HCT116 (cell line): ENCODE measurements around the gene NFIA. TPM values are rescaled to one million over a fixed set of nuclear protein-coding genes. Genes with fewer than 3 reads are reported as not detected.

Experiments
- ATAC-seq: fragments of 200-7000 bp; cut with Tn5 transposase; 2 replicates; pipeline ENCODE4 v1.9.1; 2020; ENCODE audit warnings: mild to moderate bottlenecking, moderate library complexity
- BruUV-seq: library from RNA; stranded (reverse); fragments of 400-500 nt; replicated peaks from 2 replicates; lab custom pipeline; 2021; lab: Mats Ljungman, UMichigan
- CTCF ChIA-PET: fragments of 300-600 bp; sonication (Branson Sonifier 250); formaldehyde crosslinking; loops from one replicate; lab custom pipeline; 2021; ENCODE audit warnings: antibody characterized with exemption; lab: Charles Lee
- POLR2A ChIA-PET: fragments of 300-600, 350-600 bp; sonication (Branson Sonifier 250); formaldehyde crosslinking; loops from one replicate; lab custom pipeline; 2021; ENCODE audit warnings: antibody characterized with exemption; lab: Charles Lee
- RAD21 ChIA-PET, 2 experiments: fragments of 300-600 bp; sonication (Branson Sonifier 250); formaldehyde crosslinking; loops; one replicate each; lab custom pipeline; 2023; ENCODE audit warnings: low total read pairs in 2 of 2; ENCODE audit not compliant: uncharacterized antibody in 2 of 2, unreplicated experiment in 2 of 2, low non-redundant PET in 1 of 2; lab: Charles Lee
- DNase-seq: peaks from one replicate; pipeline ENCODE4 v3.0.0-alpha.2; 2010; ENCODE audit warnings: low read depth, low spot score
- H2AFZ ChIP-seq: fragments of 200-600 bp; shearing (Covaris generic), sonication (generic); 2 replicates; pipeline ENCODE4 v1.6.1; 2017; ENCODE audit warnings: low read depth, mixed run types, mixed read lengths, antibody characterized with exemption, low read length; ENCODE audit not compliant: poor library complexity, severe bottlenecking
- H3K27ac ChIP-seq: 2 replicates; pipeline ENCODE4 v1.5.1; 2012; ENCODE audit warnings: low read depth, low read length
- H3K27me3 ChIP-seq: fragments of 200-600 bp; sonication (generic); 2 replicates; pipeline ENCODE4 v1.6.1; 2016; ENCODE audit warnings: mixed run types, low read length, mixed read lengths; ENCODE audit not compliant: insufficient read depth
- H3K36me3 ChIP-seq, 2 experiments: fragments of 200-500 bp in 1 of 2; fragments of 200-600 bp in 1 of 2; sonication (Bioruptor generic) in 1 of 2; sonication (generic) in 1 of 2; 2 replicates each; pipeline versions ENCODE4 v1.5.1 to v1.6.1; 2014 to 2016; ENCODE audit warnings: low read length in 2 of 2, inconsistent platforms in 1 of 2, mixed read lengths in 1 of 2, mixed run types in 1 of 2; ENCODE audit not compliant: insufficient read depth in 2 of 2, control insufficient read depth in 1 of 2
- H3K4me1 ChIP-seq, 2 experiments: fragments of 200-600 bp in 1 of 2; sonication (generic) in 1 of 2; 2 replicates each; pipeline versions ENCODE4 v1.5.1 to v1.6.1; 2012 to 2017; ENCODE audit warnings: low read length in 2 of 2, inconsistent platforms in 1 of 2, mild to moderate bottlenecking in 1 of 2, mixed read lengths in 1 of 2, mixed run types in 1 of 2, moderate library complexity in 1 of 2; ENCODE audit not compliant: insufficient read depth in 2 of 2, control insufficient read depth in 1 of 2
- H3K4me2 ChIP-seq: fragments of 200-600 bp; sonication (generic); 2 replicates; pipeline ENCODE4 v1.6.1; 2017; ENCODE audit warnings: mixed run types, low read length, mixed read lengths
- H3K4me3 ChIP-seq, 2 experiments: fragments of 200-600 bp in 1 of 2; sonication (generic) in 1 of 2; replicated peaks in 1 of 2; 2 replicates each; pipeline ENCODE4 v1.5.1; 2011 to 2016; ENCODE audit warnings: low read length in 2 of 2, control low read depth in 1 of 2, low read depth in 1 of 2, mild to moderate bottlenecking in 1 of 2, mixed read lengths in 1 of 2, mixed run types in 1 of 2
- H3K79me2 ChIP-seq: fragments of 200-600 bp; sonication (generic); 2 replicates; pipeline ENCODE4 v1.6.1; 2017; ENCODE audit warnings: mild to moderate bottlenecking, mixed run types, low read length, moderate library complexity, mixed read lengths; ENCODE audit not compliant: insufficient read depth
- H3K9ac ChIP-seq: fragments of 200-600 bp; sonication (generic); 2 replicates; pipeline ENCODE4 v1.6.1; 2016; ENCODE audit warnings: low read length, mixed read lengths
- H3K9me2 ChIP-seq: fragments of 200-600 bp; sonication (generic), shearing (Covaris generic); 2 replicates; pipeline ENCODE4 v1.6.1; 2017; ENCODE audit warnings: mixed run types, mild to moderate bottlenecking, moderate library complexity; ENCODE audit not compliant: insufficient read depth
- H3K9me3 ChIP-seq, 2 experiments: fragments of 200-500 bp in 1 of 2; fragments of 200-600 bp in 1 of 2; sonication (Bioruptor generic) in 1 of 2; sonication (generic) in 1 of 2; 2 replicates each; pipeline ENCODE4 v1.6.1; 2014 to 2017; ENCODE audit warnings: low read length in 2 of 2, mixed read lengths in 2 of 2, inconsistent platforms in 1 of 2, low read depth in 1 of 2, mild to moderate bottlenecking in 1 of 2, mixed run types in 1 of 2, moderate library complexity in 1 of 2; ENCODE audit not compliant: control insufficient read depth in 1 of 2, insufficient read depth in 1 of 2
- H4K20me1 ChIP-seq: fragments of 200-600 bp; sonication (generic), shearing (Covaris generic); 2 replicates; pipeline ENCODE4 v1.6.1; 2017; ENCODE audit warnings: mixed run types, mild to moderate bottlenecking, moderate library complexity; ENCODE audit not compliant: insufficient read depth
- CBX3 ChIP-seq: IDR thresholded peaks from 2 replicates; pipeline ENCODE4 v1.6.1; 2012; ENCODE audit warnings: low read depth
- CEBPB ChIP-seq: IDR thresholded peaks from 2 replicates; pipeline ENCODE4 v1.6.1; 2012; ENCODE audit warnings: low read depth
- ELF1 ChIP-seq: IDR thresholded peaks from 2 replicates; pipeline ENCODE4 v1.6.1; 2012; ENCODE audit warnings: low read depth, borderline replicate concordance
- EZH2 ChIP-seq: fragments of 200-600 bp; sonication (generic); IDR thresholded peaks from 2 replicates; pipeline ENCODE4 v1.6.1; 2017; ENCODE audit warnings: antibody characterized with exemption, mixed run types
- EZH2phosphoT487 ChIP-seq: fragments of 200-600 bp; IDR thresholded peaks from 2 replicates; pipeline ENCODE4 v1.6.1; 2018; ENCODE audit warnings: antibody characterized with exemption, borderline replicate concordance
- FOSL1 ChIP-seq: IDR thresholded peaks from 2 replicates; pipeline ENCODE4 v1.6.1; 2012; ENCODE audit warnings: low read depth
- JUND ChIP-seq: IDR thresholded peaks from 2 replicates; pipeline ENCODE4 v1.6.1; 2012
- RAD21 ChIP-seq: IDR thresholded peaks from 2 replicates; pipeline ENCODE4 v1.6.1; 2012; ENCODE audit warnings: low read depth, mild to moderate bottlenecking
- SIN3A ChIP-seq: IDR thresholded peaks from 2 replicates; pipeline ENCODE4 v1.6.1; 2012; ENCODE audit warnings: low read depth
- SRF ChIP-seq: IDR thresholded peaks from 2 replicates; pipeline ENCODE4 v1.6.1; 2012; ENCODE audit warnings: low read depth
- TCF7L2 ChIP-seq: IDR thresholded peaks from 2 replicates; pipeline ENCODE4 v1.7.0; 2011; ENCODE audit warnings: borderline replicate concordance, inconsistent platforms; ENCODE audit not compliant: insufficient read depth, insufficient read length; ENCODE audit errors: extremely low read depth
- YY1 ChIP-seq: IDR thresholded peaks from 2 replicates; pipeline ENCODE4 v1.6.1; 2011; ENCODE audit warnings: low read length, low read depth, moderate library complexity, mild to moderate bottlenecking; ENCODE audit not compliant: insufficient replicate concordance; ENCODE audit errors: extremely low read depth
- ZNF274 ChIP-seq: fragments of 200-500 bp; sonication (Bioruptor generic); IDR thresholded peaks from 2 replicates; pipeline ENCODE4 v1.6.1; 2014; ENCODE audit warnings: mild to moderate bottlenecking, low read depth, low read length, inconsistent platforms
- intact Hi-C: fragments of 100-400 bp; cut with micrococcal nuclease; formaldehyde crosslinking; loops from 2 replicates; pipeline ENCODE4 v1.10.0; 2022
- total RNA-seq: library from RNA; stranded (reverse); gene quantifications from one replicate; pipeline ENCODE4 v1.2.1, GENCODE V29; 2021; ENCODE audit not compliant: unreplicated experiment
- TF ChIP-seq, protein P1 (sequence below), 3 experiments: fragments of 200-600 bp in 1 of 3; sonication (generic) in 1 of 3; IDR thresholded peaks in 2 of 3; conservative IDR thresholded peaks in 1 of 3; 2 replicates each; pipeline ENCODE4 v1.5.1; 2012 to 2017; ENCODE audit warnings: low read depth in 2 of 3, low read length in 2 of 3, antibody characterized with exemption in 1 of 3, borderline replicate concordance in 1 of 3, control low read depth in 1 of 3, mild to moderate bottlenecking in 1 of 3, mixed read lengths in 1 of 3, mixed run types in 1 of 3, moderate library complexity in 1 of 3; ENCODE audit not compliant: insufficient read depth in 1 of 3
- TF ChIP-seq, protein P2 (sequence below): IDR thresholded peaks from 2 replicates; pipeline ENCODE4 v1.6.1; 2012
- TF ChIP-seq, protein P3 (sequence below): IDR thresholded peaks from 2 replicates; pipeline ENCODE4 v1.6.1; 2012
- TF ChIP-seq, protein P4 (sequence below): IDR thresholded peaks from 2 replicates; pipeline ENCODE4 v1.6.1; 2012; ENCODE audit warnings: low read depth

NFIA gene
- total RNA-seq, 1 experiment from 2014 or later = 17.2 TPM

DNA sequence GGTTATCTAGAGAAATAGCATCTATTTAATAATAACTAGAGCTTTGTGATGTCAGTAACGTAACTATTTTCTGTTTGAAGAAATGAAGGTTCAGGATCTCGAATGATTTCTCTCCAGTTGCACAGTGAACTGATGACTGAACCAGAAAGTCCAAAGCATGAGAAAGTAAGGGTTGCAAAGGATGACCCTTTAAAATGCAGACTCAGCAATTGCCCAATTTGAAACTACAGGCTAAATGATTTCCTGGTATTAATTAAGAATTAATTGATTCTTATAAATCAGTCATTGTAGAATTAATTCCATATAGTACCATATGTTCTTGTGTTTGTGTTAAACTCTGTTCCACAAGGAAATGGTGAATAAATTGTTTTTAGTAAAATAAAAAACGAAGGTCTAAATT is 318.6 kb downstream of the NFIA start:
- no peaks in the 10 kb centered on the region for H3K9me3 ChIP-seq
- ATAC-seq = no peak
- no peaks in the 10 kb centered on the region for H3K36me3 ChIP-seq
- ChIA-PET CTCF (no interaction called here), POLR2A (no interaction called here), RAD21 (no interaction called here)
- no peak overlapping the region for H2AFZ ChIP-seq
- no TSS peak for BruUV-seq
- no peaks in the 10 kb centered on the region for H3K27me3 ChIP-seq
- intact Hi-C loops = no loop called here
- H3K79me2 ChIP-seq = no peaks in the 10 kb centered on the region
- no peak overlapping the region for H3K4me3 ChIP-seq
- H3K9me2 ChIP-seq = no peaks in the 10 kb centered on the region
- no peak overlapping the region for H3K9ac ChIP-seq
- no peak overlapping the region for H3K27ac ChIP-seq
- TF ChIP-seq ELF1 (no peak), ZNF274 (no peak), JUND (no peak), CBX3 (no peak), EZH2 (no peak), SIN3A (no peak), YY1 (no peak), CEBPB (no peak), EZH2phosphoT487 (no peak), TCF7L2 (no peak), RAD21 (no peak), FOSL1 (no peak), SRF (no peak)
- TF ChIP-seq, protein P1, sequence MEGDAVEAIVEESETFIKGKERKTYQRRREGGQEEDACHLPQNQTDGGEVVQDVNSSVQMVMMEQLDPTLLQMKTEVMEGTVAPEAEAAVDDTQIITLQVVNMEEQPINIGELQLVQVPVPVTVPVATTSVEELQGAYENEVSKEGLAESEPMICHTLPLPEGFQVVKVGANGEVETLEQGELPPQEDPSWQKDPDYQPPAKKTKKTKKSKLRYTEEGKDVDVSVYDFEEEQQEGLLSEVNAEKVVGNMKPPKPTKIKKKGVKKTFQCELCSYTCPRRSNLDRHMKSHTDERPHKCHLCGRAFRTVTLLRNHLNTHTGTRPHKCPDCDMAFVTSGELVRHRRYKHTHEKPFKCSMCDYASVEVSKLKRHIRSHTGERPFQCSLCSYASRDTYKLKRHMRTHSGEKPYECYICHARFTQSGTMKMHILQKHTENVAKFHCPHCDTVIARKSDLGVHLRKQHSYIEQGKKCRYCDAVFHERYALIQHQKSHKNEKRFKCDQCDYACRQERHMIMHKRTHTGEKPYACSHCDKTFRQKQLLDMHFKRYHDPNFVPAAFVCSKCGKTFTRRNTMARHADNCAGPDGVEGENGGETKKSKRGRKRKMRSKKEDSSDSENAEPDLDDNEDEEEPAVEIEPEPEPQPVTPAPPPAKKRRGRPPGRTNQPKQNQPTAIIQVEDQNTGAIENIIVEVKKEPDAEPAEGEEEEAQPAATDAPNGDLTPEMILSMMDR (IDR thresholded peaks at IDR 0.05 in 2 of 3, conservative IDR thresholded peaks at IDR 0.05 in 1 of 3; ENCODE audit: borderline replicate concordance in 1 of 3, insufficient read depth in 1 of 3, low read depth in 2 of 3, low read length in 2 of 3) = no peak
- TF ChIP-seq, protein P2, sequence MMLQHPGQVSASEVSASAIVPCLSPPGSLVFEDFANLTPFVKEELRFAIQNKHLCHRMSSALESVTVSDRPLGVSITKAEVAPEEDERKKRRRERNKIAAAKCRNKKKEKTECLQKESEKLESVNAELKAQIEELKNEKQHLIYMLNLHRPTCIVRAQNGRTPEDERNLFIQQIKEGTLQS = no peak
- TF ChIP-seq, protein P3, sequence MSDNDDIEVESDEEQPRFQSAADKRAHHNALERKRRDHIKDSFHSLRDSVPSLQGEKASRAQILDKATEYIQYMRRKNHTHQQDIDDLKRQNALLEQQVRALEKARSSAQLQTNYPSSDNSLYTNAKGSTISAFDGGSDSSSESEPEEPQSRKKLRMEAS = no peak
- TF ChIP-seq, protein P4, sequence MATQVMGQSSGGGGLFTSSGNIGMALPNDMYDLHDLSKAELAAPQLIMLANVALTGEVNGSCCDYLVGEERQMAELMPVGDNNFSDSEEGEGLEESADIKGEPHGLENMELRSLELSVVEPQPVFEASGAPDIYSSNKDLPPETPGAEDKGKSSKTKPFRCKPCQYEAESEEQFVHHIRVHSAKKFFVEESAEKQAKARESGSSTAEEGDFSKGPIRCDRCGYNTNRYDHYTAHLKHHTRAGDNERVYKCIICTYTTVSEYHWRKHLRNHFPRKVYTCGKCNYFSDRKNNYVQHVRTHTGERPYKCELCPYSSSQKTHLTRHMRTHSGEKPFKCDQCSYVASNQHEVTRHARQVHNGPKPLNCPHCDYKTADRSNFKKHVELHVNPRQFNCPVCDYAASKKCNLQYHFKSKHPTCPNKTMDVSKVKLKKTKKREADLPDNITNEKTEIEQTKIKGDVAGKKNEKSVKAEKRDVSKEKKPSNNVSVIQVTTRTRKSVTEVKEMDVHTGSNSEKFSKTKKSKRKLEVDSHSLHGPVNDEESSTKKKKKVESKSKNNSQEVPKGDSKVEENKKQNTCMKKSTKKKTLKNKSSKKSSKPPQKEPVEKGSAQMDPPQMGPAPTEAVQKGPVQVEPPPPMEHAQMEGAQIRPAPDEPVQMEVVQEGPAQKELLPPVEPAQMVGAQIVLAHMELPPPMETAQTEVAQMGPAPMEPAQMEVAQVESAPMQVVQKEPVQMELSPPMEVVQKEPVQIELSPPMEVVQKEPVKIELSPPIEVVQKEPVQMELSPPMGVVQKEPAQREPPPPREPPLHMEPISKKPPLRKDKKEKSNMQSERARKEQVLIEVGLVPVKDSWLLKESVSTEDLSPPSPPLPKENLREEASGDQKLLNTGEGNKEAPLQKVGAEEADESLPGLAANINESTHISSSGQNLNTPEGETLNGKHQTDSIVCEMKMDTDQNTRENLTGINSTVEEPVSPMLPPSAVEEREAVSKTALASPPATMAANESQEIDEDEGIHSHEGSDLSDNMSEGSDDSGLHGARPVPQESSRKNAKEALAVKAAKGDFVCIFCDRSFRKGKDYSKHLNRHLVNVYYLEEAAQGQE = no peak
- TF ChIP-seq, all 23 proteins: peak for 0
- no peaks in the 10 kb centered on the region for H3K4me1 ChIP-seq
- H4K20me1 ChIP-seq = no peaks in the 10 kb centered on the region
- DNase-seq = no peak
- H3K4me2 ChIP-seq = no peak overlapping the region
